NCI-H69 (cell line): ENCODE data around the gene ZXDC.

Source experiments
- DNase-seq: peaks from one replicate; lab custom pipeline; 2025; lab: John Stamatoyannopoulos, UW

Gene ZXDC, protein sequence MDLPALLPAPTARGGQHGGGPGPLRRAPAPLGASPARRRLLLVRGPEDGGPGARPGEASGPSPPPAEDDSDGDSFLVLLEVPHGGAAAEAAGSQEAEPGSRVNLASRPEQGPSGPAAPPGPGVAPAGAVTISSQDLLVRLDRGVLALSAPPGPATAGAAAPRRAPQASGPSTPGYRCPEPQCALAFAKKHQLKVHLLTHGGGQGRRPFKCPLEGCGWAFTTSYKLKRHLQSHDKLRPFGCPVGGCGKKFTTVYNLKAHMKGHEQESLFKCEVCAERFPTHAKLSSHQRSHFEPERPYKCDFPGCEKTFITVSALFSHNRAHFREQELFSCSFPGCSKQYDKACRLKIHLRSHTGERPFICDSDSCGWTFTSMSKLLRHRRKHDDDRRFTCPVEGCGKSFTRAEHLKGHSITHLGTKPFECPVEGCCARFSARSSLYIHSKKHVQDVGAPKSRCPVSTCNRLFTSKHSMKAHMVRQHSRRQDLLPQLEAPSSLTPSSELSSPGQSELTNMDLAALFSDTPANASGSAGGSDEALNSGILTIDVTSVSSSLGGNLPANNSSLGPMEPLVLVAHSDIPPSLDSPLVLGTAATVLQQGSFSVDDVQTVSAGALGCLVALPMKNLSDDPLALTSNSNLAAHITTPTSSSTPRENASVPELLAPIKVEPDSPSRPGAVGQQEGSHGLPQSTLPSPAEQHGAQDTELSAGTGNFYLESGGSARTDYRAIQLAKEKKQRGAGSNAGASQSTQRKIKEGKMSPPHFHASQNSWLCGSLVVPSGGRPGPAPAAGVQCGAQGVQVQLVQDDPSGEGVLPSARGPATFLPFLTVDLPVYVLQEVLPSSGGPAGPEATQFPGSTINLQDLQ

DNA sequence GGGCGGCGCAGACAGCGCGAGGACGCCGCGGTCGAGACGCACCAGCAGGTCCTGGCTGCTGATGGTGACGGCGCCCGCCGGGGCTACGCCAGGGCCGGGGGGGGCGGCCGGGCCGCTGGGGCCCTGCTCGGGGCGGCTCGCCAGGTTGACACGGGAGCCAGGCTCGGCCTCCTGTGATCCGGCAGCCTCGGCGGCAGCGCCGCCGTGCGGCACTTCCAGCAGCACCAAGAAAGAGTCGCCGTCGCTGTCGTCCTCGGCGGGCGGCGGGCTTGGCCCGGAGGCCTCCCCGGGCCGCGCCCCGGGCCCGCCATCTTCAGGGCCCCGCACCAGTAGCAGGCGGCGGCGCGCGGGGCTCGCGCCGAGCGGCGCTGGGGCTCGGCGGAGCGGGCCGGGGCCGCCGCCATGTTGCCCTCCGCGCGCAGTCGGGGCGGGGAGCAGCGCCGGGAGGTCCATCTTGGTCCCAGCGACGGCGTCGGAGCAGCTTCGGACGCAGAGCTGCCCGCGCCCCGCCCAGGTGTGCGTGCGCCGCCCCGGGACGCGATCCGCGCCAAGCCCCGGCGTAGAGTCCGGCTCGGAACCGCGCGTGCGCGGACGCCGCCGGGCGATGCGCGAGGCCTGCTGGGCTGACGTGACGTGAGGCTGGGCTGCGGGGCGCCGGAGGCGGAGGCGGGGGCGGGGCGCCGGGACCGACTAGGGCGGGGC, at the start of gene ZXDC:
Gene ZXDC (minus strand): TSS at position 479 of the 702 bp plus-strand sequence. CDS start 26 bp downstream, at position 453.
- DNase-seq = peak; percentile 91

- DNase-seq = no peak
Observed at GRCh38 chr3:126525091-126525852, 49.6 kb upstream of the ZXDC start.

DNA sequence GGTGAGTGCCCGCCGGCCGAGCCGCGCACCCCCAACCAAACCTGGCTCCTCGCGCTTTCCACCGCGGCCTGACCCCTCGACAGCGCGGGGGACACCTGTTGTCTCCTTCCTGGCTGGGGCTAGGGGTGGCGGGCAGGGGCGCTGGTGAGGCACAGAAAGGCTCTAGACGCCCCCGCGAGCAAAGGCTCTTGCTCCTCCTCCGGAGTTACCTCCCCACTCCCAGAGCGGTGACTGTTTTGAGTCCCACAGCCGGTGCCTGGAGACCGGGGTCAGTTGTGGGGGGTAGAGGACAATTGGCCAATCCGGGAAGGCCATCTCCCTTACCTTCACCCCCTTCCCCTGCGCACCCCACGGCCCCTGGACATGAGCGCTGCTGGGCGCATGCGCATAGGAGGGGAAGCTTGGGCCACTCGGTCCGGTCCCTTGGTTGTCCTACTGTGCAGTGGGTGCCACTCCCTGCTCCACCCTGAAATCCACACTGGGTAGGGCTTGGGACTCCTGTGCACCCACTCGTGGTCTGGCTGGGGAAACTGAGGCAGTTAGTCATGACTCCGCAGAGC, 48.8 kb upstream of the ZXDC start:
- DNase-seq = peak; percentile 58

DNA sequence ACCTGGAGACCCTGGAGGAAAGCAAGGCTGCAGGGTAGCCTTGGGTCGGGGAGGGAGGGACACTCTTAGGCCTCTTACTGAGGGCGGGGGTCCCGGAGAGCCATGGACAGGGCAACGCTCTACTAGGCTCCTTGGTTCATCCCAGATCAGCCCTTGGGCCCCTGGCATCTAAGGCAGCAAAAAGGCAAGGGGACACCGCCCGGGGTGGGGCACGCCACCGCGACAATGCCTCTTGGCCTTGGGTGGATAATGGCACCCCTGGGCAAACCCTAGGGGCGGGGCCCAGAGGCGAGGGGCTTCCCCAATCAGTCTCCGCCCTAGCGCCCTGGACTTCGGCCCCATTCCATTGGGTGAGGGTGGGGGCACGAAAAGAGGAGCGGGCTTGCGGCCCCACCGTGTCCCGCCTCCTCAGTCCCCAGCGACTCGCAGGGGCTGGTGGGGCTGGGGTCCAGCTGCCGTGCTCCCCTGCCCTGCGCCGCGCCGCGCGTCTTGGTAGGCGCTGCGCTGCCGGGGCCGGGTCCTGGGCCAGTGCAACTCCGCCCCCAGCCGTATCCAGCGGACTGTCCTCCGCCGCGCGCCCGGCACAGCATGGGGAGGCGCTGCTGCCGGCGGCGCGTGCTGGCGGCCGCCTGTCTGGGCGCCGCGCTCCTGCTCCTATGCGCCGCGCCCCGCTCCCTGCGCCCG, 48.2 kb upstream of the ZXDC start, which contains the start of gene CHST13:
Gene CHST13 (plus strand): TSS at position 411 of the 684 bp plus-strand sequence. CDS start 178 bp downstream, at position 589.
- peak; percentile 71 for DNase-seq

DNA sequence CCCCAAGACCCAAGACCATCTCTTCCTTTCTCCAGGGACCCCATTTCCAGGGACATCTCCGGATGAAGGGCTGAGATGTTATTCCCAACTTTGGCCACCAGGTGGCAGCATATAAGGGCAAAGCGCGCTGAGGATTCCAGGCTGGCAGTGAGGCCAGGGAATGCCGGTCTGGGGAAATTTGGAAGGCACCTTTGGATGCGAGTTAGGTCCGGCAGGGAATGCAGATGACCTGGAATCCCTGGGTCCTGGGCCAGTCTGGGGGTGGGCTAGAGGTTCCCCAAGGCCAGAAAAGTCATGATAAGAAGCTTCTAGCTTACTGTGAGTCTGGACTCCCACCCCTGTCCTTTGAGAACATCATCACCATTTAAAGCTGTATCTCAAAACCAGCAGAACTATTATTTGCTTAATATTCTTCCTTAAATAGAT, 46.7 kb upstream of the ZXDC start:
- peak; percentile 62 for DNase-seq

DNA sequence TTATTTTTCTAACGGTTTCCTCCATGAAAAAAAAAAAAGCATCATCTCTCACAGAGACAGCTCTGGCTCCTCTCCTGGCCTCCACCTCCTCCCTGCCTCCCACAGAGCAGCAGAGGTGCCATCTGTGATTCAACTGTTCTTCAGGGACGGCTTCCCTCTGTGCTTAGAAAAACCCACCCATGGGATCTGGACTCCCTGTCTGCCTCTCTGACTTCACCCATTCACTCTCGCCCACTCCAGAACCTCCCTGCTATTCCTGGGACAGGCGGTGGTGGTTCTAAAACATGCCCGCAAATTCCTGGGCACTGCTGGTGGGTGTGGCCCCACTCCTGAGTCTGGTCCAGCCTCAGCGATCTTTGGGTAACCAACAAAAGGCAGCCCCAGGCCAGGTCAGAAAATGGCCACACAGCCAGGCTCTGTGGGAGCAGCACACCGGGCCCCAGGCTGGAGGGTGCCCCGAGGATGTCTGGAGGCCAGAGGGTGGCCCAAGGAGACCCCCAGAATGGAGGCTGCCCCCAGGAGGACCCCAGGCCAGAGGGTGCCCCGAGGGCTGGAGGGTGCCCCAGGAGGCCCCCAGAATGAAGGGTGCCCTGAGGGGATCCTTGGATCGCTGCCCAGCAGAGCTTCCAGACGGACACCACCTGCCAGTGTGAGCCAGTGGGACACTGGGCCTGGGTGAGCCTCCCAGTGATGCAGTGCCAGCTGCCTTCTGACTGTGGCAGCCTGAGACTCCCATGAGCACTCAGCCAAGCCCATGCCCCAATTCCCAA, 45.6 kb upstream of the ZXDC start:
- DNase-seq = peak; percentile 45

DNA sequence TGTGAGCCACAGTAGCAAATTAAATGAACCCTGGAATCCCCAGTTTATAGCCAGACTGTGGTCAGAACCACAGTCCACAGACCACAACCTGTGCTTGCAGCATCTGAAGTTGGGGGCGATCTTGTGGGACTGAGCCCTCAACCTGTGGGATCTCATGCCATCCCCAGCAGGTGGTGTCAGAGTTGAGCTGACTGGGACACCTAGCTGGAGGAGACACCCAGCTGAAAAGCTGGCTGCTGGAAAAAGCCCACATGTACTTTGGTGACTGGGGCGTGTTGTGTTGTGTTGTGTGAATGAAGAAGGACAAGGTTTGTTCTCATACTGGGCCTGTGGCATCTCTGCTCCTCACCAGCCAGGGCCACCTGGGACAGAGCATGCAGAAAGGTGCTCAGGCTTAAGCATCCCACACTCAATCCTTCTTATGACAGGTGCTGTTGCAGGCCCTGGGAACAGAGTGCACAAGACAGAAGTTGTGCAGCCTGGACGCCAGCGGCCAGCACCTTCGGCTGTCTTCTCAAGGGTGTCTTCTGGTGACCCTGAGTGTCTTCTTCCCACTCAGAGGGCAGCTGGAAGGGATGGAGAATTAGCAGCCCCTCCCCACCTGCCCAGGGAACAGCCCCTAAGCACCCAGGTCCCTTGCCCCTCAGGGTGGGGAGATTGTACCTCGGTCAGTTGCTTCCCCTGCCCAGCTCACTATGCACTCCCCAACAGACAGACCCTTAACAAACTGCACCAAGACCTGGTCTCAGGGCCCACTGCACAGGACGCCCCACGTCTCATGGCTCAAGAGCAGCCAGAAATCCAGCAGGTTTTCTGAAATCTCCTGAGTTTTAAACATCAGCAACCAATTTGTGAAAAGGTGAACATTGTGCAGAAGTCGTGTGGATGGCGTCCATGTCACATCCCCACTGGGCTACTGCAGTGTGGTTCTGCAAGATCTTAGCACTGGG, 44.1 kb upstream of the ZXDC start:
- DNase-seq = no peak

DNA sequence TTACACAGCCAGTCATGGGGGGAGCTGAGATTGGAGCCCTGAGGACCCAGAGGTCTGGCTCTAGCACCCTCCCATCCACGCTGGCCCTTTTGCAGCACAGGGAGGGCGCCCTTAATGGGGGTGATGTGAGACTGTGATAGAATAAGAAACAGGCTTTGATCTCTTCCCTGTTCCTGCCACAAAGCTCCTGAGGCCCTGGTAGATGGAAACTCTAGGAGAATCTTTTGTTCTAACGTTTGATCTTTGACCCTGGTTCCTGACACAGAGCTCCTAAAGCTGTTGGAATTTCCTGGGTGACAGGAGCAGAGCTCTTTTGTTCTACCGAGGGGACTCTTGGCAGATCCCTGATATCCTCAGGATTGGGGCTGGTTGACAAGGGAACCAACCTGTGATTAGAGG, 43.1 kb upstream of the ZXDC start:
- DNase-seq = no peak

GRCh38 chr3:126517986-126518778, 42.5 kb upstream of the ZXDC start:
- peak; percentile 3 for DNase-seq

- DNase-seq = no peak
Observed at GRCh38 chr3:126517291-126517951, 41.7 kb upstream of the ZXDC start, which contains the start of gene UROC1. Gene UROC1, minus strand, starts transcription at chr3:126517773. Its CDS starts 54 bp downstream, at chr3:126517719.

DNA sequence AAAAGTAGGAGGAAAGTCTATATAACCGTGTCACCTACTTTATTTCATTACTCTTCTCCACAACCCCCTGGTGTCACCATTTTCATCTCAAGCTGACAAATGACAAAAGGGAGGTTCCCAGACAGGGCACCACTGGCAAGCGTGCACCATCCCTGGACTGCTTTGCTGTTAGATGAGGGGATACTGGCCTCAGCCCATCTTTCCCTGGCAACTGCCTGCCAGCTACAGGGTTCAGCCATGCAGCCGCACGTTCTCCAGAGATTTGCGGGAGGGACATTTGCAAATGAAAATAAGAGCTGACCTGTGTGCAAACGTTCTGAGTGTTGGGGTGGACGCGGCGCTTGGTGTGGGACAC, 41.2 kb upstream of the ZXDC start:
- no peak for DNase-seq

GRCh38 chr3:126516152-126516935, 40.7 kb upstream of the ZXDC start:
- DNase-seq = no peak

DNA sequence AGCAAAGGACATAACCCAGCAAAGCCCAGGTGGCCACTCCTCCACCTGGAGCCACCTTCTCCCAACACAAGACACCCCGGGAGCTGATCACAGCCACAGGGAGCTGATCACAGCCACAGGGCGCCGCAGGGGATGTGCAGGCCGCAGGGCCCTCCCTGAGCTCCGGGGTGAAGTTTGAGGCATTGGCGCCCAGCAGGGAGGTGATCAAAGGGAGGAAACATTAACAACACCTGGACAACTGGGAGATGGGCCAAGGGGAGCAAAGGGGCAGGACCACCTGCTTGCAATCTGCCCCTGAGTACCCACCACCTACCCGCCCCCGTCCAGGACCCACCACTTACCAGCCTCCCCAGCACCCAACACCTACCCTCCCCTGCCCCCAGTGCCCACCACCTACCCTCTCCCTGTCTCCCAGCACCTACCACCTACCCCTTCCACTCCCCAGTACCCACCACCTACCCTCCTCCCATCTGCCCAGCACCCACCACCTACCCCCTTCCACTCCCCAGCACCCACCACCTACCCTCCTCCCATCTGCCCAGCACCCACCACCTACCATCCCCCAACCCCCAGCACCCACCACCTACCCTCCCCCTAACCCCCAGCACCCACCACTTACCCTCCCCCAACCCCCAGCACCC, 39.5 kb upstream of the ZXDC start:
- peak; percentile 78 for DNase-seq

DNA sequence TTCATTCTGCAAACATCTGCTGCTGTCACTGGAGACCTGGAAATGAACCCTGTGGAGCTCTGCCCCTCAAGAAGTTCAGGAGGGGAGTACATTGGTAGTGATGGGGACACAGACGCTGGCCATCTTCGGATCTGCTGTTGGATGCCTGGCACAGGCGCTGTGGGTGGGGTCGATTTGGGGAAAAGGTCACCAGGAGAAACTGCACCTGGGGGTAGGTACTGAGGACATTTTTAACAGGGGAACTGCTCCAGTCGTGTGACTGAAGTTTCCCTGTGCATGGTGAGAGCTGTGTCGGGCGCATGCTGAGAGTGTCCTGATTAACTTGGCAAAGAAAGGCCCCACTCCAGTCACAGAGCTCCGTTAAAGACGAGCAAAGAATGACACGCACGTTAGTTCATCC, 38.5 kb upstream of the ZXDC start:
- DNase-seq = no peak

GRCh38 chr3:126512916-126513650, 37.4 kb upstream of the ZXDC start:
- no peak for DNase-seq
